OCI-LY7 (cell line): ENCODE data around the gene HOXA4. TPM values are rescaled to one million over a fixed set of nuclear protein-coding genes. Genes with fewer than 3 reads are reported as not detected.

Source experiments
- BruUV-seq: library from RNA; stranded (reverse); fragments of 400-500 nt; replicated peaks from 2 replicates; lab custom pipeline; 2021; lab: Mats Ljungman, UMichigan
- CTCF ChIA-PET: fragments of 300-600 bp; sonication (Branson Sonifier 250); formaldehyde crosslinking; loops from one replicate; lab custom pipeline; 2022; ENCODE audit warnings: antibody characterized with exemption; ENCODE audit not compliant: unreplicated experiment; lab: Charles Lee
- POLR2A ChIA-PET: fragments of 300-600 bp; sonication (Branson Sonifier 250); formaldehyde crosslinking; loops from one replicate; lab custom pipeline; 2022; ENCODE audit warnings: antibody characterized with exemption; lab: Charles Lee
- DNase-seq: peaks from one replicate; pipeline ENCODE4 v3.0.0-alpha.2; 2015; ENCODE audit warnings: low spot score
- H2AFZ ChIP-seq: fragments of 200-600 bp; sonication (generic), shearing (Covaris generic); 2 replicates; pipeline ENCODE4 v1.6.1; 2014; ENCODE audit warnings: mild to moderate bottlenecking, antibody characterized with exemption, low read length, moderate library complexity
- H3K27ac ChIP-seq: fragments of 200-600 bp; sonication (generic); 2 replicates; pipeline ENCODE4 v1.5.1; 2014; ENCODE audit warnings: mixed run types, low read depth, mild to moderate bottlenecking, moderate library complexity, low read length, inconsistent platforms; ENCODE audit not compliant: poor library complexity, severe bottlenecking
- H3K36me3 ChIP-seq: fragments of 200-600 bp; sonication (generic); 2 replicates; pipeline ENCODE4 v1.6.1; 2014; ENCODE audit warnings: mild to moderate bottlenecking, antibody characterized with exemption, low read length, moderate library complexity, mixed read lengths; ENCODE audit not compliant: insufficient read depth
- H3K4me1 ChIP-seq: fragments of 200-600 bp; sonication (generic); 2 replicates; pipeline ENCODE4 v1.5.1; 2014; ENCODE audit warnings: mild to moderate bottlenecking, low read length; ENCODE audit not compliant: insufficient read depth, poor library complexity, severe bottlenecking
- H3K4me2 ChIP-seq: fragments of 200-600 bp; sonication (generic); 2 replicates; pipeline ENCODE4 v1.6.1; 2014; ENCODE audit warnings: mild to moderate bottlenecking, low read length
- H3K4me3 ChIP-seq: fragments of 200-600 bp; sonication (generic); 2 replicates; pipeline ENCODE4 v1.5.1; 2014; ENCODE audit warnings: mild to moderate bottlenecking, low read depth, low read length; ENCODE audit not compliant: poor library complexity, severe bottlenecking
- H3K79me2 ChIP-seq: fragments of 200-600 bp; sonication (generic); 2 replicates; pipeline ENCODE4 v1.6.1; 2016; ENCODE audit warnings: low read depth, mild to moderate bottlenecking, low read length, moderate library complexity, mixed read lengths; ENCODE audit not compliant: insufficient read depth
- H3K9me2 ChIP-seq: fragments of 200-600 bp; sonication (generic); 2 replicates; pipeline ENCODE4 v1.6.1; 2016; ENCODE audit warnings: mild to moderate bottlenecking, low read length, mixed read lengths; ENCODE audit not compliant: insufficient read depth
- H3K9me3 ChIP-seq: fragments of 200-600 bp; sonication (generic); 2 replicates; pipeline ENCODE4 v1.6.1; 2014; ENCODE audit warnings: mild to moderate bottlenecking, mixed run types, low read length, mixed read lengths
- H4K20me1 ChIP-seq: fragments of 200-600 bp; sonication (generic); 2 replicates; pipeline ENCODE4 v1.6.1; 2014; ENCODE audit warnings: mild to moderate bottlenecking, antibody characterized with exemption, low read length, moderate library complexity, mixed read lengths; ENCODE audit not compliant: insufficient read depth
- EZH2phosphoT487 ChIP-seq: fragments of 200-600 bp; sonication (generic); IDR thresholded peaks from 2 replicates; pipeline ENCODE4 v1.6.1; 2018; ENCODE audit warnings: low read depth, borderline replicate concordance, mild to moderate bottlenecking, mixed run types, antibody characterized with exemption, low read length, moderate library complexity, mixed read lengths
- intact Hi-C: fragments of 100-400 bp; cut with micrococcal nuclease; formaldehyde crosslinking; loops from one replicate; pipeline ENCODE4 v1.10.0; 2022; ENCODE audit not compliant: unreplicated experiment
- total RNA-seq, 2 experiments: library from RNA; depleted of rRNA in 1 of 2; stranded (reverse); fragments of >200 nt in 1 of 2; shearing (Covaris generic) in 1 of 2; gene quantifications; 2 replicates each; pipeline ENCODE4 v1.2.3, GENCODE V29; 2014 to 2022
- TF ChIP-seq, protein P1 (sequence below): fragments of 200-600 bp; sonication (generic); conservative IDR thresholded peaks from 2 replicates; pipeline ENCODE4 v1.5.1; 2014; ENCODE audit warnings: mild to moderate bottlenecking, antibody characterized with exemption, low read length, moderate library complexity, mixed read lengths

Gene HOXA4
- total RNA-seq, 2 experiments from 2014 or later: 2.0 TPM; not detected in 1

GRCh38 chr7:27124902-27125689, 5.5 kb downstream of the HOXA4 start:
- no peak for DNase-seq
- Histone ChIP-seq H3K36me3 (no peaks in the 10 kb centered on the region), H3K27ac (no peak overlapping the region), H3K79me2 (no peaks in the 10 kb centered on the region), H3K4me3 (no peak overlapping the region), H3K4me2 (no peak overlapping the region), H3K4me1 (no peaks in the 10 kb centered on the region), H3K9me2 (no peaks in the 10 kb centered on the region), H2AFZ (no peak overlapping the region), H4K20me1 (no peaks in the 10 kb centered on the region; the same call in 1 of the 2 replicates), H3K9me3 (no peaks in the 10 kb centered on the region)
- BruUV-seq: no TSS peak
- TF ChIP-seq, protein P1, sequence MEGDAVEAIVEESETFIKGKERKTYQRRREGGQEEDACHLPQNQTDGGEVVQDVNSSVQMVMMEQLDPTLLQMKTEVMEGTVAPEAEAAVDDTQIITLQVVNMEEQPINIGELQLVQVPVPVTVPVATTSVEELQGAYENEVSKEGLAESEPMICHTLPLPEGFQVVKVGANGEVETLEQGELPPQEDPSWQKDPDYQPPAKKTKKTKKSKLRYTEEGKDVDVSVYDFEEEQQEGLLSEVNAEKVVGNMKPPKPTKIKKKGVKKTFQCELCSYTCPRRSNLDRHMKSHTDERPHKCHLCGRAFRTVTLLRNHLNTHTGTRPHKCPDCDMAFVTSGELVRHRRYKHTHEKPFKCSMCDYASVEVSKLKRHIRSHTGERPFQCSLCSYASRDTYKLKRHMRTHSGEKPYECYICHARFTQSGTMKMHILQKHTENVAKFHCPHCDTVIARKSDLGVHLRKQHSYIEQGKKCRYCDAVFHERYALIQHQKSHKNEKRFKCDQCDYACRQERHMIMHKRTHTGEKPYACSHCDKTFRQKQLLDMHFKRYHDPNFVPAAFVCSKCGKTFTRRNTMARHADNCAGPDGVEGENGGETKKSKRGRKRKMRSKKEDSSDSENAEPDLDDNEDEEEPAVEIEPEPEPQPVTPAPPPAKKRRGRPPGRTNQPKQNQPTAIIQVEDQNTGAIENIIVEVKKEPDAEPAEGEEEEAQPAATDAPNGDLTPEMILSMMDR: no peak
- TF ChIP-seq EZH2phosphoT487: no peak
- ChIA-PET CTCF (no interaction called here), POLR2A (no interaction called here)
- intact Hi-C loops: no loop called here

- Histone ChIP-seq H3K9me2 (no peaks in the 10 kb centered on the region), H2AFZ (no peak overlapping the region), H3K4me2 (no peak overlapping the region), H3K79me2 (no peaks in the 10 kb centered on the region), H3K4me1 (no peaks in the 10 kb centered on the region), H3K27ac (no peak overlapping the region), H4K20me1 (no peaks in the 10 kb centered on the region; the same call in 1 of the 2 replicates), H3K36me3 (no peaks in the 10 kb centered on the region), H3K9me3 (no peaks in the 10 kb centered on the region), H3K4me3 (no peak overlapping the region)
- ChIA-PET CTCF (no interaction called here), POLR2A (no interaction called here)
- no peak for DNase-seq
- intact Hi-C loops: no loop called here
- no TSS peak for BruUV-seq
- TF ChIP-seq, protein P1: no peak
- TF ChIP-seq EZH2phosphoT487: no peak
Measured at GRCh38 chr7:27124096-27124901, 6.3 kb downstream of the HOXA4 start.
